Nephron progenitor cell (in vitro differentiated cells): Measurements from ENCODE around the gene MSH5.

ENCODE experiments used
- DNase-seq: peaks from one replicate; pipeline ENCODE4 v3.0.0; 2021
- H3K27ac Mint-ChIP-seq: 2 replicates; pipeline ENCODE4 v1.8.0; 2021; ENCODE audit warnings: mild to moderate bottlenecking, moderate library complexity, mixed read lengths
- H3K27me3 Mint-ChIP-seq: 2 replicates; pipeline ENCODE4 v1.8.0; 2021; ENCODE audit warnings: mild to moderate bottlenecking, low read depth, mixed read lengths; ENCODE audit not compliant: poor library complexity
- H3K36me3 Mint-ChIP-seq: 2 replicates; pipeline ENCODE4 v1.8.0; 2021; ENCODE audit warnings: low read depth, mixed read lengths
- H3K4me1 Mint-ChIP-seq: 2 replicates; pipeline ENCODE4 v1.8.0; 2021; ENCODE audit warnings: mixed read lengths
- H3K4me3 Mint-ChIP-seq: 2 replicates; pipeline ENCODE4 v1.8.0; 2021; ENCODE audit warnings: mild to moderate bottlenecking, moderate library complexity, mixed read lengths
- H3K9me3 Mint-ChIP-seq: 2 replicates; pipeline ENCODE4 v1.8.0; 2021; ENCODE audit warnings: mild to moderate bottlenecking, moderate library complexity, mixed read lengths
- TF ChIP-seq, protein P1 (sequence below): fragments of 200-600 bp; sonication (generic); IDR thresholded peaks from 2 replicates; pipeline ENCODE4 v1.5.0; 2021; ENCODE audit warnings: antibody characterized with exemption

The MSH5 gene

DNA sequence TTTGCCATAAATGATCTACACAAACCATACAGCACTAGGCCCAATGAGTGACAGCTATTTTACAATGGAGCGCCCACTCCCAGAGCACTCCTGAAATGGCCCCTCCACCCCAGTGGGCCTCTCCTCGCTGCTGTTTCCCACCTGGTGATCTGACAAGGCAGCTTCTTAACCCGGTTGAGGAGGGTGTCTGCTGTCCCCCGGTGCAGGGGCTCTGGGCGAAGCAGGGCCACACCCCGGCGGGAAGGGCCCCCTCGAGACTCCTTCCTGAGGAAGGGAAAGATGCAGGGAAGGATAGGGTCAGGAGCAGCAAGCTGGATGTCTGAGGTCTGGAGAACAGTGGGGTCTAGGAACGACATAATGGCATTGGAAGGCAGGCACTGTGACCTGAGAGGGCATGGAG is 46.9 kb upstream of the MSH5 start:
- no peak for DNase-seq
- TF ChIP-seq, protein P1, sequence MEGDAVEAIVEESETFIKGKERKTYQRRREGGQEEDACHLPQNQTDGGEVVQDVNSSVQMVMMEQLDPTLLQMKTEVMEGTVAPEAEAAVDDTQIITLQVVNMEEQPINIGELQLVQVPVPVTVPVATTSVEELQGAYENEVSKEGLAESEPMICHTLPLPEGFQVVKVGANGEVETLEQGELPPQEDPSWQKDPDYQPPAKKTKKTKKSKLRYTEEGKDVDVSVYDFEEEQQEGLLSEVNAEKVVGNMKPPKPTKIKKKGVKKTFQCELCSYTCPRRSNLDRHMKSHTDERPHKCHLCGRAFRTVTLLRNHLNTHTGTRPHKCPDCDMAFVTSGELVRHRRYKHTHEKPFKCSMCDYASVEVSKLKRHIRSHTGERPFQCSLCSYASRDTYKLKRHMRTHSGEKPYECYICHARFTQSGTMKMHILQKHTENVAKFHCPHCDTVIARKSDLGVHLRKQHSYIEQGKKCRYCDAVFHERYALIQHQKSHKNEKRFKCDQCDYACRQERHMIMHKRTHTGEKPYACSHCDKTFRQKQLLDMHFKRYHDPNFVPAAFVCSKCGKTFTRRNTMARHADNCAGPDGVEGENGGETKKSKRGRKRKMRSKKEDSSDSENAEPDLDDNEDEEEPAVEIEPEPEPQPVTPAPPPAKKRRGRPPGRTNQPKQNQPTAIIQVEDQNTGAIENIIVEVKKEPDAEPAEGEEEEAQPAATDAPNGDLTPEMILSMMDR: no peak
- Mint-ChIP-seq H3K9me3 (no peaks in the 10 kb centered on the region), H3K4me1 (peaks cover 21% of the 10 kb centered on the region), H3K27ac (peak overlapping the region; percentile 19), H3K36me3 (peaks cover 58% of the 10 kb centered on the region), H3K4me3 (no peak overlapping the region), H3K27me3 (no peaks in the 10 kb centered on the region)

DNA sequence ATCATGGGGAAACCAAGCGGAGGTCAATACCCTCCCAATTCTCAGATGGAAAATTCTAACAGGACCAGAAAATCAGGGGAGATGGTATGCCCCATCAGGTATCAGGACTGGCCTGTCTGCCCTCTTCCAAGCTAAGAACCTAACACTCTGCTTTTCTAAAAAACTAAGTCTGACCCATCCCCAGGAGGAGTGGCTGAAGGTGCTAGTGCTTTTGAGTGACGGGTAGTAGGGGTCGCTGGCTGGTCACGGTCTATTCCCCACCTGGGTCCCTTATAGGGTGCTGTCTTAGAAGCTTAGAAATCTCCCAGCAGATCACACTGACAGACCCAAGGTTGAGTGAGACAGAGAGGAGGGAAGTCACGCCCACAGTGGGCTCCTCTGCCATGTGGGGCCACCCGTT is 46.3 kb upstream of the MSH5 start:
- DNase-seq: no peak
- H3K27ac Mint-ChIP-seq: no peak overlapping the region
- H3K4me3 Mint-ChIP-seq: no peak overlapping the region
- TF ChIP-seq, protein P1: no peak
- peaks cover 25% of the 10 kb centered on the region for H3K4me1 Mint-ChIP-seq
- H3K9me3 Mint-ChIP-seq: no peaks in the 10 kb centered on the region
- H3K27me3 Mint-ChIP-seq: no peaks in the 10 kb centered on the region
- H3K36me3 Mint-ChIP-seq: peaks cover 60% of the 10 kb centered on the region

DNA sequence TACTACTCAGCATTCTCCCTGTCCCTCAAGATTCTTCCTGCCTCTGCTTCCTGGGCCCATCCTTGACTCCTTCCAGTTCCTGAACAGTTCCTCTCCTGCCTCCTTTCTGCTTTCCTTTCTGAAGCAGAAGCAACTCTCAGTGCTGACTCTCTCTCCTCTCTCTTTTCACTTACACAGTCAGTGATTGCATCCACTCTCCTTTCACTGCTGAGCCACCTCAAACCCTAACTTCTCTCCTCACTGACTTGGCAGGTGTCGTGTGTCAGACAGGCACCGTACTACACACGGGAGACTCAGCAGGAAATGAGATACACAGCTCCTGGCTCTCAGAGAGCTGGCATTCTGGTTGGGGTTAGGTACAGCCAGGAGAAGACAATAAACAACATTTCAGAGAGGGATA is 42.2 kb upstream of the MSH5 start:
- H3K27me3 Mint-ChIP-seq: peaks cover 2% of the 10 kb centered on the region
- no peak overlapping the region for H3K4me3 Mint-ChIP-seq
- H3K36me3 Mint-ChIP-seq: peaks cover 50% of the 10 kb centered on the region
- DNase-seq: no peak
- H3K9me3 Mint-ChIP-seq: no peaks in the 10 kb centered on the region
- TF ChIP-seq, protein P1: no peak
- peak overlapping the region; percentile 57 for H3K27ac Mint-ChIP-seq
- peaks cover 31% of the 10 kb centered on the region for H3K4me1 Mint-ChIP-seq

DNA sequence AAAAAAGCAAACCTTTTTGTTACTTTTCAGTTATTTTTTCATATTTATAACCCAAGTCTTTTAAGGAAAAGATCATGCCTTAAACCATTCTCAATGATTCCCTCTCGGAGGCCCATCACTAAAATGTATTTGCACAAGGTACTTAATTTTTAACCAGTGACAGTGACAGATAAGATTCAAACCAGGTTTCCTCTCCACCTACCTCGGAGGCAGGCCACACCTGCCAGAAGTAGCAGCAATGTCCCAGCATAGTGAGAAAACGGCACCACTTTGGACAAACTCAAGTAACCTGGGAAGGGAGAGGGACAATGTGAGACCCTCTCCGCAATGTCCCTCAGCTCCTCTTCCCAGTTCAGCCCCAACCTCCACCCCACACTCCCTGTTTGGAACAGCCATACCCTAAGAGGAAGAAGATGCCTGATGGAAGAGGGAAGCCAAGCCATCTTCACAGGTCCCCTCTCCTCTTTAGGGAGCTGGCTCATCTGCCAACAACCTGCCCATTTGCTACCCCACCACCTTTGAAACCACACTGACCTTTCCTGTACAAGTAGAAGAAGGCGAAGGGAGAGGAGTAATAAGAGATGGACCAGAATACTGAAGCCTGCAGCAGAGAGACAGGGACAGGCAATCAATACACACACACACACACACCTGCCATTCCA is 38.9 kb upstream of the MSH5 start:
- peak overlapping the region; percentile 66 for H3K4me3 Mint-ChIP-seq
- H3K36me3 Mint-ChIP-seq: peaks cover 31% of the 10 kb centered on the region
- H3K27ac Mint-ChIP-seq: peak overlapping the region; percentile 14
- no peak for DNase-seq
- TF ChIP-seq, protein P1: no peak
- peaks cover 37% of the 10 kb centered on the region for H3K4me1 Mint-ChIP-seq
- H3K27me3 Mint-ChIP-seq: peaks cover 2% of the 10 kb centered on the region
- H3K9me3 Mint-ChIP-seq: no peaks in the 10 kb centered on the region

DNA sequence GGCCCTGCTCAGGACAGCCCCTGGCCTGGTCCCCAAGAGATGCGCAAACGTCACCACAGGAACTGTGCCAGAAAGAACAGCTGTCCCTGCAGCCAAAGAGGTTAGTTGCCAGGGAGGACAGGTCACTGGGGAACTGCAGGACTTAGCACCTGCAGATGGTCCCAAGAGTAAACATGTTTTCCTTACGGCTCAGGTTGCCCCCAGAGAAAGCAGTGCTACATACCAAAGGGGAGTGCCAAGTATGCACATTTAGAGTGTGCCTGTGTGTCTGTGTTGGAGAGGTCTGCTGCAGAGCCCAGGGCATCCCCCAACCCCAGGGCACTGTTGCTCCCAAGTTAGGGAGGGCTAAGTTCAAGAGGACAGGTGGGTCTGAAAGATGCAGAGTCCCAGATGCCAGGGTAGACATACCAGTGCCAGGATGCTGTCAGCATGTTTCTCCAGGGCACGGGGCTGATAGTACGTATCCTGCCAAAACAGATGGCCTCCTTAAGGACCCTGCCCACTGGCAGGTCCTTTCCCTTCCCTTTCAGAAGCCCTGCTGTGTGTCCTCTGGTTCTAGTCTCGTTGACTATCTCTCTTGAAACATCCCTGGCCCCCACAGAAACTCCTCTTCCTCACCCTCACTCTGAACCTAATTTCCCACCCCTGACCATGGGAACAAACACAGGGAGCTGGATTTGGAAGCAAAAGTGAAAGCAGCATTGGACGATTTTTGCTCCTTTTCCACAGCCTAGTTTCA is 38.0 kb upstream of the MSH5 start:
- Mint-ChIP-seq H3K27ac (peak overlapping the region; percentile 96), H3K27me3 (peaks cover 7% of the 10 kb centered on the region), H3K4me1 (peaks cover 39% of the 10 kb centered on the region), H3K4me3 (peak overlapping the region; percentile 96), H3K36me3 (peaks cover 24% of the 10 kb centered on the region), H3K9me3 (no peaks in the 10 kb centered on the region)
- DNase-seq: no peak
- TF ChIP-seq, protein P1: no peak
